ENCODE results near the gene RRM1. TPM values are rescaled to one million over a fixed set of nuclear protein-coding genes. Genes with fewer than 3 reads are reported as not detected.

RRM1 gene
- total RNA-seq, 4 donors from 2014 or later, result 13.8 to 23.8 (median 16.8) TPM

- Histone ChIP-seq H3K36me3 (peaks cover 0 to 4% (median 0%) of the 10 kb centered on the region in 4 donors), H3K4me3 (no peak overlapping the region), H3K4me1 (peaks cover 0 to 28% (median 11%) of the 10 kb centered on the region in 4 donors), H3K27ac (no peak overlapping the region), H3K27me3 (no peaks in the 10 kb centered on the region), H3K9me3 (no peaks in the 10 kb centered on the region)
- TF ChIP-seq POLR2AphosphoS5 (IDR thresholded peaks at IDR 0.05) (no peak), EP300 (IDR thresholded peaks at IDR 0.05; ENCODE audit: low read depth) (no peak), POLR2A (IDR thresholded peaks at IDR 0.05) (no peak)
- TF ChIP-seq, protein P1, sequence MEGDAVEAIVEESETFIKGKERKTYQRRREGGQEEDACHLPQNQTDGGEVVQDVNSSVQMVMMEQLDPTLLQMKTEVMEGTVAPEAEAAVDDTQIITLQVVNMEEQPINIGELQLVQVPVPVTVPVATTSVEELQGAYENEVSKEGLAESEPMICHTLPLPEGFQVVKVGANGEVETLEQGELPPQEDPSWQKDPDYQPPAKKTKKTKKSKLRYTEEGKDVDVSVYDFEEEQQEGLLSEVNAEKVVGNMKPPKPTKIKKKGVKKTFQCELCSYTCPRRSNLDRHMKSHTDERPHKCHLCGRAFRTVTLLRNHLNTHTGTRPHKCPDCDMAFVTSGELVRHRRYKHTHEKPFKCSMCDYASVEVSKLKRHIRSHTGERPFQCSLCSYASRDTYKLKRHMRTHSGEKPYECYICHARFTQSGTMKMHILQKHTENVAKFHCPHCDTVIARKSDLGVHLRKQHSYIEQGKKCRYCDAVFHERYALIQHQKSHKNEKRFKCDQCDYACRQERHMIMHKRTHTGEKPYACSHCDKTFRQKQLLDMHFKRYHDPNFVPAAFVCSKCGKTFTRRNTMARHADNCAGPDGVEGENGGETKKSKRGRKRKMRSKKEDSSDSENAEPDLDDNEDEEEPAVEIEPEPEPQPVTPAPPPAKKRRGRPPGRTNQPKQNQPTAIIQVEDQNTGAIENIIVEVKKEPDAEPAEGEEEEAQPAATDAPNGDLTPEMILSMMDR (IDR thresholded peaks at IDR 0.05), result no peak
- intact Hi-C loops (cut with DNase I; ENCODE audit: low total_unique reads) (no loop called here), in situ Hi-C loops (cut with MboI; ENCODE audit: low pct_ligation_motif_present in 1 of 4, low pct_unique_long_range_greater_than_20kb in 1 of 4, low sequenced_read_pairs in 3 of 4) (loop anchor here in 3 of 4 donors (5.0 to 10.0 kb wide), 3 partner anchors 217 to 224 kb away; partner anchors contain the start of gene STIM1 (in 1 of the 3))
- DNase-seq, result no peak
Measured at GRCh38 chr11:4071325-4071724, 23.3 kb upstream of the RRM1 start.

DNA sequence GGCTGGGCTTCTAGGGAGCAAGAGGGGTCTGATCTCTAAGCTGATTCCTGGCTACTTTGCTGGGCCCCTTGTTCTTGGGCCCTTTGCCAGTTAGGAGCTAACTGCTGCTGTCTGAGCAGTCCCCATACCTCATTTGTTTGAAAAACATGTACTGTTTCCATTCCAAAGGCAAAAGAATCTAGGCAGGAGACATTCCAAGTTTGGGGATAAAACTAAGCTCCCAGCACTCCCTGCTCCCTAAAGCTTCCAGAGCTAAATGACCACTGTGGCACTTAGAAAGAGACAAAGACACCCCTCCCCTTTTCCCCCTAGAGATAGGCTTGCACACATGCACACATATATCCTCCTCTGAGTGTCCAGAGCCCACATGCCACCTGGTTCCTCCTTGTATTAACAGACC lies 22.7 kb upstream of the RRM1 start:
- TF ChIP-seq, protein P1 (IDR thresholded peaks at IDR 0.05), result no peak
- TF ChIP-seq POLR2A (IDR thresholded peaks at IDR 0.05) (no peak), EP300 (IDR thresholded peaks at IDR 0.05; ENCODE audit: low read depth) (no peak)
- no peak for DNase-seq
- H3K4me3 ChIP-seq, result no peak overlapping the region
- H3K36me3 ChIP-seq, result peaks cover 0 to 4% (median 0%) of the 10 kb centered on the region in 4 donors
- H3K27ac ChIP-seq, result peak overlapping the region in 2 of 4 donors; percentile 10 to 17
- intact Hi-C loops (cut with DNase I; ENCODE audit: low total_unique reads) (loop anchor here (2.0 kb wide), 1 partner anchor 223 kb away; no protein-coding TSS in a partner anchor), in situ Hi-C loops (cut with MboI; ENCODE audit: low pct_ligation_motif_present in 1 of 4, low pct_unique_long_range_greater_than_20kb in 1 of 4, low sequenced_read_pairs in 3 of 4) (loop anchor here in 3 of 4 donors (5.0 to 10.0 kb wide), 3 partner anchors 217 to 225 kb away; partner anchors contain the start of gene STIM1 (in 1 of the 3))
- peaks cover 0 to 26% (median 11%) of the 10 kb centered on the region in 4 donors for H3K4me1 ChIP-seq
- no peaks in the 10 kb centered on the region for H3K27me3 ChIP-seq
- no peaks in the 10 kb centered on the region for H3K9me3 ChIP-seq

- Histone ChIP-seq H3K27ac (peak overlapping the region in 2 of 4 donors; percentile 10 to 17), H3K4me3 (no peak overlapping the region), H3K27me3 (no peaks in the 10 kb centered on the region), H3K36me3 (peaks cover 0 to 4% (median 0%) of the 10 kb centered on the region in 4 donors), H3K9me3 (no peaks in the 10 kb centered on the region), H3K4me1 (peaks cover 0 to 26% (median 11%) of the 10 kb centered on the region in 4 donors)
- peak; percentile 57 for DNase-seq
- intact Hi-C loops (cut with DNase I; ENCODE audit: low total_unique reads) (loop anchor here (2.0 kb wide), 1 partner anchor 224 kb away; no protein-coding TSS in a partner anchor), in situ Hi-C loops (cut with MboI; ENCODE audit: low pct_ligation_motif_present in 1 of 4, low pct_unique_long_range_greater_than_20kb in 1 of 4, low sequenced_read_pairs in 3 of 4) (loop anchor here in 3 of 4 donors (5.0 to 10.0 kb wide), 3 partner anchors 218 to 225 kb away; partner anchors contain the start of gene STIM1 (in 1 of the 3))
- WGBS, 2 donors (ENCODE audit: low coverage in 1 of 2), result 5 to 11% methylated on average over 4 of the region's 4 CpGs
- TF ChIP-seq POLR2A (IDR thresholded peaks at IDR 0.05), result no peak
- peak in 1 of 3 donors; percentile 49 for TF ChIP-seq POLR2AphosphoS5 (IDR thresholded peaks at IDR 0.05)
- TF ChIP-seq, protein P1 (IDR thresholded peaks at IDR 0.05), result peak; percentile 80 to 94 (median 83)
Measured at GRCh38 chr11:4072668-4073285, 21.8 kb upstream of the RRM1 start.

GRCh38 chr11:4074266-4074665 lies 20.3 kb upstream of the RRM1 start:
- no peak for TF ChIP-seq POLR2A (IDR thresholded peaks at IDR 0.05)
- no peak for TF ChIP-seq EP300 (IDR thresholded peaks at IDR 0.05; ENCODE audit: low read depth)
- no peak for TF ChIP-seq POLR2AphosphoS5 (IDR thresholded peaks at IDR 0.05)
- TF ChIP-seq, protein P1 (IDR thresholded peaks at IDR 0.05), result no peak
- in situ Hi-C loops (cut with MboI; ENCODE audit: low pct_ligation_motif_present in 1 of 4, low pct_unique_long_range_greater_than_20kb in 1 of 4, low sequenced_read_pairs in 3 of 4) (loop anchor here in 3 of 4 donors (5.0 to 10.0 kb wide), 3 partner anchors 219 to 227 kb away; partner anchors contain the start of gene STIM1 (in 1 of the 3)), intact Hi-C loops (cut with DNase I; ENCODE audit: low total_unique reads) (no loop called here)
- no peak for DNase-seq
- no peak overlapping the region for H3K27ac ChIP-seq
- no peaks in the 10 kb centered on the region for H3K9me3 ChIP-seq
- no peak overlapping the region for H3K4me3 ChIP-seq
- no peaks in the 10 kb centered on the region for H3K27me3 ChIP-seq
- peaks cover 0 to 17% (median 8%) of the 10 kb centered on the region in 4 donors for H3K4me1 ChIP-seq
- H3K36me3 ChIP-seq, result peaks cover 0 to 4% (median 0%) of the 10 kb centered on the region in 4 donors
- WGBS, 2 donors (ENCODE audit: low coverage in 1 of 2), result 94 to 95% methylated on average over 7 of the region's 7 CpGs
